GM10266 (cell line): ENCODE measurements around the gene KDF1.

ENCODE experiments used
- DNase-seq: peaks from one replicate; pipeline ENCODE4 v3.0.0; 2012; ENCODE audit errors: extremely low spot score
- TF ChIP-seq, protein P1 (sequence below): IDR thresholded peaks from 2 replicates; pipeline ENCODE4 v1.5.1; 2012; ENCODE audit warnings: mild to moderate bottlenecking, low read depth; ENCODE audit not compliant: control insufficient read depth, insufficient read depth; ENCODE audit errors: missing control alignments

KDF1 gene

DNA sequence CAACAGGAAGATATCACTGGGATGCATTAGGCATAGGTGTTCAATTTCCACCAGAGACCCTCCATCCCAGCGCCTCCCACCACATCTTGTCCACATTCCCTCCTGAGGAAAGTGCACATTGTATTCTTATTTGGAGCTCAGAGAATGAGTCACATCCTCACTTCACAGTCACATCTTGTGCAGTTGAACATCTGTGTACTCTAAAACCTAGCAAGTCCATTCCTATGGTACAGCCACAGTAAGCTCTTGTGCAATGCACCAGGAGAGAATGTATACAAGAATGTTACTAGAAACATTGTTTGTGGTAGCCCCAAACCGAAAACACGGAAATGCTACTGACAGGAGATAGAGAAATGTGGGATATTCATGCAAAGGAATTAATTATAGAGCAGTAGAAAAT is 1.6 kb upstream of the KDF1 start:
- TF ChIP-seq, protein P1, sequence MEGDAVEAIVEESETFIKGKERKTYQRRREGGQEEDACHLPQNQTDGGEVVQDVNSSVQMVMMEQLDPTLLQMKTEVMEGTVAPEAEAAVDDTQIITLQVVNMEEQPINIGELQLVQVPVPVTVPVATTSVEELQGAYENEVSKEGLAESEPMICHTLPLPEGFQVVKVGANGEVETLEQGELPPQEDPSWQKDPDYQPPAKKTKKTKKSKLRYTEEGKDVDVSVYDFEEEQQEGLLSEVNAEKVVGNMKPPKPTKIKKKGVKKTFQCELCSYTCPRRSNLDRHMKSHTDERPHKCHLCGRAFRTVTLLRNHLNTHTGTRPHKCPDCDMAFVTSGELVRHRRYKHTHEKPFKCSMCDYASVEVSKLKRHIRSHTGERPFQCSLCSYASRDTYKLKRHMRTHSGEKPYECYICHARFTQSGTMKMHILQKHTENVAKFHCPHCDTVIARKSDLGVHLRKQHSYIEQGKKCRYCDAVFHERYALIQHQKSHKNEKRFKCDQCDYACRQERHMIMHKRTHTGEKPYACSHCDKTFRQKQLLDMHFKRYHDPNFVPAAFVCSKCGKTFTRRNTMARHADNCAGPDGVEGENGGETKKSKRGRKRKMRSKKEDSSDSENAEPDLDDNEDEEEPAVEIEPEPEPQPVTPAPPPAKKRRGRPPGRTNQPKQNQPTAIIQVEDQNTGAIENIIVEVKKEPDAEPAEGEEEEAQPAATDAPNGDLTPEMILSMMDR, result no peak
- DNase-seq, result no peak

DNA sequence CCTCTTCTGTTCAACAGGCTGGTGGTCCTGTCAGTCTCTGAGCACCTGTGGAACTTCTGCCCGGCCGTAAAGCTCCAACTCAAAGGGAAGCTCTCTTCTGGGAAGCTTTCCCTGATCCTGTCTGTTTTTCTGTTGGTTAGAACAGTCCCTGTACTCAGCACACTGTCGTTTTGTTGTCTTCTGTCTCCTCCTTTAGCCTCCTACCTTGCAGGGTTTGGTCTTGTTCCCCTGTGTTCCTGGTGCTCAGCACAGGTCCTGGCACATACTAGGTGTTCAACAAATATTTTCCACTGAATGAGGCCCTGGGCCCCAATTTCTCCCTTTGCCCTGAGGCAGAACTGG is 328 bp upstream of the KDF1 start:
- DNase-seq, result no peak
- TF ChIP-seq, protein P1, result no peak

DNA sequence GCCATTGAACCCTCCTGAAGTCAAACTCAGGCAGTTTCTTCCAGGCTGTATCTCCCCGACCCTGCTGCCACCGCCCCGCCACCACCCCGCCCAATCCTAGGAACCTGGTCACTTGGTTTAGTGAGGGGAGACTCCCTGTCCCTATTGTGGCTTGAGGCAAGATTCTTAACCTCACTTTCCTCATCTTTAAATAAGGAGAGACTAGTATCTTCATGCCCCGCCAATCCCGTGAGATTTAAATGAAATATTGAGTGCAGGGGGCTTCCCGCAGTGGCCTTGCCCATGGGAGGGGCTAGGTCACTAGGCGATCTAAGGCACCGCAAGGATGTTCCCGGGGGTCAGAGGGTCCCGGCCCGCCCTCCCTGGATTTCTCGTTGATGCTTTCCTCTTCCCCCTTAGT is 998 bp downstream of the KDF1 start:
- no peak for DNase-seq

DNA sequence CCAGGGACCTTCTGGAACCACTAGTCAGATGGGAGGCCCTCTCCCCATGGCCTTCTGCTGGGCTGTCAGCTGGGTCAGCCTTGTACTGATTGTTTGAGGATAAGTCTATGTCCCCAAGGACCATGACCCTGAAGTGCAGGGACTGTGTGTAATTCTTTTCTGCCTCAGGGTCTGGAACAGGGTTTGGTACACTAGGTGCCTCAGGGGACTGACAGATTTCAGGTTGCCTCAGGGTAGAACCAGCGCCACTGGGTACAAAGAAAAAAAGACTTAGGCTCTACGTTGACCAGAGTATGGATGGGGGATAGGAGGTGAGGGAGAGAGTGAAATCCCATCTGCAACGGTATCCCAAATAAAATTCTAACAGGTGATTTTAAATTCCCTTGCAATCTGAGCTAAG is 3.0 kb downstream of the KDF1 start:
- TF ChIP-seq, protein P1, result no peak
- DNase-seq, result no peak

More for the DNA sequence above, 998 bp downstream of the KDF1 start:
- TF ChIP-seq, protein P1, result no peak

DNA sequence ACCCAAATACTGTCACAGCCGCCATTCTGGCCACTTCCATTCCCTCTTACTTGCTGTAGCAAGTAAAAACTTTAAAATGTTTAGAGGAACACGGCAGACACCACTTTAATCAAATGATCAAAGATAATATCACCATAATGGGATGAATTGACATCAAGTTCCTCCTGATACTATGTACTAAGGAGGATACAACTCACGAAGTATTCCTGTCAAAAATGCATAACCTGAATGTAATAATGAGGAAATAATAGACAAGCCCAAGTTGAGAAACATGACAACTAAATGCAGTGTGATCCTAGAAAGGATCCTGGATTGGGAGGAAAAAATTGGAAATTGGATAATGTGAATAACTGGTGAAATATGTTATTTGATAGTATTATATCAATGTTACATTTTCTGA is 3.9 kb downstream of the KDF1 start:
- TF ChIP-seq, protein P1, result no peak
- DNase-seq, result no peak

DNA sequence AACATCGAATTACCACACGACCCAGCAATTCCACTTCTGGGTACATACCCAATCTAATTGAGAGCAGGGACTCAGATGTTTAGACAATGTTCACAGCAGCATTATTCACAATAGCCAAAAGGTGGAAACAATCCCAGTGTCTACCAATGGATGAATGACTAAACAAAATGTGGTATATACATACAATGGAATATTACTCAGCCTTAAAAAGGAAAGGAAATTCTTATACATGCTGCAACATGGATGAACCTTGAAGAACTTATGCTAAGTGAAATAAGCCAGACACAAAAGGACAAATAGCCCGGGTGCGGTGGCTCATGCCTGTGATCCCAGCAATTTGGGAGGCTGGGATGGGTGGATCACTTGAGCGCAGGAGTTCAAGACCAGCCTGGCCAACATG is 6.9 kb downstream of the KDF1 start:
- no peak for DNase-seq
- TF ChIP-seq, protein P1, result no peak

DNA sequence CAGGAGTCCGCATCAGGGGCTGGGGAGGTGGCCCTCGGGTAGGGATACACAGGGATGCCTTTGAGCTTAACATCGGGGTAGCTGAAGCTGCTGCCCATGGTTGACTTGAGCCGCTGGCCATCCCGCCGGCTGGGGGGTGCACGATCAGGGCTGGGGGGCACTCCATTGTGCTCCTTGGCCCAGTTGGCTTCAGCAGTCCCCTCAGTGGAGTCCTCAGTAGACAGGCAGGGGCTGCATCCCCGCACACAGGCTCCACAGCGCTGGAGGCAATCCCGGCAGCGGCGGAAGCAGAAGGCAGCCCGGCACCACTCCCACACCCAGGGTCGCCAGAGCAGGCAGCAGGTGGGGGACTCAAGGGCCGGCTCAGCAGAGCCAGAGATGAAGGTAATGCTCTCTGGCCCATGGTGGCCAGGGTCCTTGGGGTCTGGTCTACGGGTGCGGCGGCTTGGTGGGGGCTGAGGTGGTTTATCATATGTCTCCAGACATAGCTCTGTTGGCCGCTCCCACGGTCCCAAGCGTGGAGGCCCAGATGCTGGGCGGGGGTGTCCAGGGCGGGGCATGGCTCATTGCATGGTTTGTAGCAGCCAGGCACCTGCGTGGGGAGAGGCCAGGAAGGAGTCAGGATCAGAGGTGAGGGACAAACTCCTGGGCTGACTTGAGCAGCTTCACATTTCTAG is 8.3 kb downstream of the KDF1 start:
- TF ChIP-seq, protein P1, result no peak
- no peak for DNase-seq
